H1 (cell line): Measurements from ENCODE around the gene ITGB5. TPM values are rescaled to one million over a fixed set of nuclear protein-coding genes. Genes with fewer than 3 reads are reported as not detected.

ENCODE experiments used
- CTCF ChIA-PET: fragments of 300-600 bp; sonication (Branson Sonifier 250); formaldehyde crosslinking; loops from one replicate; lab custom pipeline; 2021; ENCODE audit not compliant: partially characterized antibody; lab: Charles Lee
- POLR2A ChIA-PET: fragments of 300-600 bp; sonication (Branson Sonifier 250); formaldehyde crosslinking; loops from one replicate; lab custom pipeline; 2021; ENCODE audit warnings: inconsistent platforms; ENCODE audit not compliant: partially characterized antibody; lab: Charles Lee
- DNase-seq, 2 experiments: peaks; one replicate each; pipeline versions ENCODE4 v3.0.0 to v3.0.0-alpha.2; 2010 to 2022; ENCODE audit warnings: low spot score in 2 of 2, low read depth in 1 of 2, mixed read lengths in 1 of 2
- FAIRE-seq: peaks from 2 replicates; lab custom pipeline; 2011; peaks lifted over from hg19 to GRCh38; lab: Jason Lieb, UNC
- H2AFZ ChIP-seq: 2 replicates; pipeline ENCODE4 v1.8.1; 2012; ENCODE audit warnings: low read length, inconsistent platforms
- H2AK5ac ChIP-seq: 2 replicates; pipeline ENCODE4 v1.6.1; 2013; ENCODE audit warnings: low read depth, low read length
- H2BK120ac ChIP-seq: replicated peaks from 2 replicates; pipeline ENCODE3; 2013; ENCODE audit warnings: low read depth, low read length, inconsistent platforms
- H2BK12ac ChIP-seq: 2 replicates; pipeline ENCODE4 v1.6.1; 2013; ENCODE audit warnings: low read depth, low read length
- H2BK15ac ChIP-seq: 2 replicates; pipeline ENCODE4 v1.6.1; 2013; ENCODE audit warnings: low read length
- H2BK20ac ChIP-seq: 2 replicates; pipeline ENCODE4 v1.6.1; 2013; ENCODE audit warnings: low read length
- H2BK5ac ChIP-seq: 2 replicates; pipeline ENCODE4 v1.6.1; 2013; ENCODE audit warnings: low read depth, low read length
- H3K14ac ChIP-seq: 2 replicates; pipeline ENCODE4 v1.6.1; 2013; ENCODE audit warnings: inconsistent platforms; ENCODE audit not compliant: insufficient read length
- H3K18ac ChIP-seq: 2 replicates; pipeline ENCODE4 v1.6.1; 2013; ENCODE audit warnings: low read length; ENCODE audit errors: extremely low read depth
- H3K23ac ChIP-seq: 2 replicates; pipeline ENCODE4 v1.6.1; 2013; ENCODE audit warnings: inconsistent platforms; ENCODE audit not compliant: insufficient read length
- H3K23me2 ChIP-seq: 2 replicates; pipeline ENCODE4 v1.6.1; 2013; ENCODE audit warnings: low read depth, low read length
- H3K27ac ChIP-seq: 2 replicates; pipeline ENCODE4 v1.6.1; 2011; ENCODE audit warnings: low read depth, low read length, inconsistent platforms
- H3K27me3 ChIP-seq, 4 experiments: replicated peaks in 1 of 4; 1 replicate in 1 of 4; 2 replicates in 3 of 4; pipeline versions ENCODE4 v1.6.1 to v1.8.1; 2011 to 2013; ENCODE audit warnings: low read length in 3 of 4, mild to moderate bottlenecking in 3 of 4, inconsistent platforms in 2 of 4, mixed read lengths in 2 of 4, moderate library complexity in 1 of 4; ENCODE audit not compliant: control insufficient read depth in 3 of 4, insufficient read depth in 3 of 4; ENCODE audit errors: extremely low read depth in 1 of 4
- H3K36me3 ChIP-seq, 4 experiments: 2 replicates each; pipeline versions ENCODE4 v1.6.1 to v1.8.1; 2011 to 2013; ENCODE audit warnings: mild to moderate bottlenecking in 4 of 4, low read length in 3 of 4, moderate library complexity in 2 of 4, control low read depth in 1 of 4, inconsistent platforms in 1 of 4; ENCODE audit not compliant: insufficient read depth in 4 of 4, control insufficient read depth in 2 of 4
- H3K4ac ChIP-seq: replicated peaks from 2 replicates; pipeline ENCODE3; 2013; ENCODE audit warnings: low read length, low read depth, mixed read lengths, inconsistent platforms; ENCODE audit not compliant: insufficient read length
- H3K4me1 ChIP-seq, 4 experiments: replicated peaks in 1 of 4; 1 replicate in 1 of 4; 2 replicates in 3 of 4; pipeline versions ENCODE4 v1.6.1 to v1.8.1; 2011 to 2013; ENCODE audit warnings: low read length in 3 of 4, inconsistent platforms in 2 of 4, mixed read lengths in 1 of 4; ENCODE audit not compliant: insufficient read depth in 4 of 4, control insufficient read depth in 3 of 4
- H3K4me2 ChIP-seq, 2 experiments: 2 replicates each; pipeline versions ENCODE4 v1.6.1 to v1.8.1; 2011 to 2013; ENCODE audit warnings: low read depth in 2 of 2, low read length in 2 of 2, control low read depth in 1 of 2, inconsistent platforms in 1 of 2, mild to moderate bottlenecking in 1 of 2; ENCODE audit not compliant: insufficient read depth in 1 of 2
- H3K4me3 ChIP-seq, 4 experiments: fragments of 200-600, 300-600 bp in 1 of 4; sonication (generic), shearing (Covaris generic), sonication (Bioruptor Twin) in 1 of 4; 2 replicates each; pipeline versions ENCODE4 v1.5.1 to v1.8.1; 2011 to 2016; ENCODE audit warnings: low read length in 4 of 4, low read depth in 3 of 4, control low read depth in 2 of 4, inconsistent platforms in 2 of 4, mild to moderate bottlenecking in 2 of 4, mixed read lengths in 1 of 4, moderate library complexity in 1 of 4; ENCODE audit not compliant: insufficient read depth in 2 of 4; ENCODE audit errors: extremely low read depth in 1 of 4
- H3K56ac ChIP-seq: replicated peaks from 2 replicates; pipeline ENCODE3; 2013; ENCODE audit warnings: low read depth, mild to moderate bottlenecking, mixed read lengths, low read length, inconsistent platforms; ENCODE audit not compliant: insufficient read length
- H3K79me1 ChIP-seq: 2 replicates; pipeline ENCODE4 v1.6.1; 2013; ENCODE audit warnings: low read depth, low read length, control low read depth
- H3K79me2 ChIP-seq, 2 experiments: 2 replicates each; pipeline versions ENCODE4 v1.6.1 to v1.8.1; 2012 to 2013; ENCODE audit warnings: low read length in 2 of 2, mild to moderate bottlenecking in 2 of 2, inconsistent platforms in 1 of 2; ENCODE audit not compliant: insufficient read depth in 2 of 2, control insufficient read depth in 1 of 2
- H3K9ac ChIP-seq, 4 experiments: replicated peaks in 1 of 4; 1 replicate in 1 of 4; 2 replicates in 3 of 4; pipeline versions ENCODE4 v1.6.1 to v1.8.1; 2011 to 2013; ENCODE audit warnings: low read depth in 3 of 4, low read length in 3 of 4, control low read depth in 2 of 4, mild to moderate bottlenecking in 2 of 4, moderate library complexity in 2 of 4, inconsistent platforms in 1 of 4; ENCODE audit errors: extremely low read depth in 1 of 4
- H3K9me3 ChIP-seq, 2 experiments: 2 replicates each; pipeline versions ENCODE4 v1.6.1 to v1.8.1; 2012 to 2013; ENCODE audit warnings: mild to moderate bottlenecking in 2 of 2, moderate library complexity in 2 of 2, control low read depth in 1 of 2, inconsistent platforms in 1 of 2, low read depth in 1 of 2, low read length in 1 of 2, mixed read lengths in 1 of 2; ENCODE audit not compliant: insufficient read depth in 2 of 2
- H4K20me1 ChIP-seq, 2 experiments: replicated peaks in 1 of 2; 2 replicates each; pipeline versions ENCODE3 to v1.8.1; 2011 to 2013; ENCODE audit warnings: inconsistent platforms in 2 of 2, low read length in 2 of 2, mild to moderate bottlenecking in 1 of 2; ENCODE audit not compliant: insufficient read depth in 2 of 2, control insufficient read depth in 1 of 2
- H4K5ac ChIP-seq: 2 replicates; pipeline ENCODE4 v1.6.1; 2013; ENCODE audit warnings: low read length, low read depth, mixed read lengths, inconsistent platforms; ENCODE audit not compliant: insufficient read length
- H4K8ac ChIP-seq: 2 replicates; pipeline ENCODE4 v1.8.0; 2013; ENCODE audit warnings: mild to moderate bottlenecking, moderate library complexity, low read length, inconsistent platforms; ENCODE audit not compliant: insufficient read depth; ENCODE audit errors: extremely low read depth
- H4K91ac ChIP-seq: replicated peaks from 2 replicates; pipeline ENCODE3; 2013; ENCODE audit warnings: low read length, mixed read lengths, inconsistent platforms; ENCODE audit not compliant: insufficient read length
- CBX5 ChIP-seq: fragments of 300-800, 300-1000 bp; sonication (generic); IDR thresholded peaks from 2 replicates; pipeline ENCODE4 v1.7.1; 2016; ENCODE audit warnings: antibody characterized with exemption, low read length, low read depth
- CREB1 ChIP-seq: IDR thresholded peaks from 2 replicates; pipeline ENCODE4 v1.6.1; 2012; ENCODE audit warnings: inconsistent platforms
- GABPA ChIP-seq: IDR thresholded peaks from 2 replicates; pipeline ENCODE4 v1.6.1; 2011; ENCODE audit warnings: mild to moderate bottlenecking, low read length, moderate library complexity, borderline replicate concordance; ENCODE audit not compliant: insufficient read depth
- SAP30 ChIP-seq: fragments of 300-600 bp; sonication (generic); IDR thresholded peaks from 2 replicates; pipeline ENCODE4 v1.7.1; 2012; ENCODE audit warnings: low read length, moderate library complexity, mild to moderate bottlenecking, inconsistent platforms; ENCODE audit not compliant: insufficient read depth, insufficient replicate concordance
- SRF ChIP-seq: IDR thresholded peaks from 2 replicates; pipeline ENCODE4 v1.6.1; 2011; ENCODE audit warnings: mild to moderate bottlenecking, low read depth, low read length, moderate library complexity
- TAF7 ChIP-seq: optimal IDR thresholded peaks from 2 replicates; pipeline ENCODE3; 2011; ENCODE audit warnings: low read depth, mild to moderate bottlenecking, inconsistent platforms, low read length, moderate library complexity, borderline replicate concordance
- ZNF274 ChIP-seq: IDR thresholded peaks from 2 replicates; pipeline ENCODE4 v1.7.0; 2012; ENCODE audit warnings: low read length, borderline replicate concordance; ENCODE audit errors: extremely low read depth
- WGBS, 2 experiments: shearing (Covaris generic) in 1 of 2; methylation state at CpG; one replicate each; pipeline versions ENCODE4 v1.1.6 to v1.1.7; 2013 to 2015; ENCODE audit warnings: low lambda C conversion rate in 2 of 2, mixed read lengths in 2 of 2, inconsistent platforms in 1 of 2, low coverage in 1 of 2, missing lambda C conversion rate in 1 of 2; ENCODE audit not compliant: insufficient replicate concordance in 2 of 2, insufficient coverage in 1 of 2, insufficient read length in 1 of 2; ENCODE audit errors: extremely low coverage in 1 of 2, missing lambda C conversion rate in 1 of 2; 5-methylcytosine and 5-hydroxymethylcytosine counted together
- polyA plus RNA-seq, 7 experiments: library from polyadenylated mRNA; depleted of rRNA in 3 of 7; stranded (reverse) in 5 of 7; unstranded in 2 of 7; fragments of >200 nt in 5 of 7; fragments of 200-250 nt in 2 of 7; gene quantifications; 1 replicate in 5 of 7; 2 replicates in 1 of 7; 4 replicates in 1 of 7; pipeline versions ENCODE4 v1.2.1 to v1.2.3, GENCODE V29; 2011 to 2013; ENCODE audit warnings: missing spikeins in 2 of 7, mixed read lengths in 2 of 7
- total RNA-seq: library from RNA; stranded (reverse); fragmentation: NEBNext Ultra II Directional; extraction: Animal tissue kit (Norgen Biotek cat#: 25700); gene quantifications from 2 replicates; pipeline ENCODE4 v1.2.1, GENCODE V29; 2021
- TF ChIP-seq, protein P1 (sequence below): IDR thresholded peaks from 2 replicates; pipeline ENCODE4 v1.6.1; 2012; ENCODE audit warnings: low read length, inconsistent platforms
- TF ChIP-seq, protein P2 (sequence below): IDR thresholded peaks from 2 replicates; pipeline ENCODE4 v1.6.1; 2012; ENCODE audit warnings: inconsistent platforms

Gene ITGB5
- total and polyA plus RNA-seq, 2 of the 8 experiments (the other 6 are each of a cell fraction or from before 2014, with no cell fraction given): 101 to 268 TPM

DNA sequence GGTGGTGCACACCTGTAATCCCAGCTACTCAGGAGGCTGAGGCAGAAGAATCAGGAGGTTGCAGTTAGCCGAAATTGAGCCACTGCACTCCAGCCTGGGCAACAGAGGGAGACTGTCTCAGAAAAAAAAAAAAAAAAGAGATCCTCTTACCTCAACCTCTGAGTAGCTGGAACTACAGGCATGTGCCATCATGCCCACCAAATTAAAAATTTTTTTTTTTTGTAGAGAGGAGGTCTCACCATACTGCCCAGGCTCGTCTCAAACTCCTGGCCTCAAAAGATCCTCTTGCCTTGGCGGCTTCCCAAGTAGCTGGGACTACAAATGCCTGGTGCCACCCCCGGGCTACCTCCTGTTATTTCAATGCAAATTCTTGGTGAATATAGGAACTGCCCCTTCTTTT is 155.4 kb downstream of the ITGB5 start:
- H3K56ac ChIP-seq: no peak overlapping the region
- ChIA-PET CTCF (interaction anchor here (0.5 to 1.8 kb wide), 8 partner anchors 9 to 708 kb away, joined by 3 to 7 read pairs (median 3); no protein-coding TSS in a partner anchor), POLR2A (interaction anchor here (1.0 to 5.5 kb wide), 5 partner anchors 8 to 177 kb away, joined by 3 to 50 read pairs (median 4); no protein-coding TSS in a partner anchor)
- peaks cover 15 to 49% of the 10 kb centered on the region in 2 experiments for H3K79me2 ChIP-seq
- no peak for DNase-seq
- no peak overlapping the region for H3K23ac ChIP-seq
- H3K4me2 ChIP-seq: peak overlapping the region; percentile 81 to 85; a peak in 2 of 4 replicates
- H3K4me3 ChIP-seq: no peak overlapping the region; a peak in 1 of 8 replicates
- TF ChIP-seq, protein P1, sequence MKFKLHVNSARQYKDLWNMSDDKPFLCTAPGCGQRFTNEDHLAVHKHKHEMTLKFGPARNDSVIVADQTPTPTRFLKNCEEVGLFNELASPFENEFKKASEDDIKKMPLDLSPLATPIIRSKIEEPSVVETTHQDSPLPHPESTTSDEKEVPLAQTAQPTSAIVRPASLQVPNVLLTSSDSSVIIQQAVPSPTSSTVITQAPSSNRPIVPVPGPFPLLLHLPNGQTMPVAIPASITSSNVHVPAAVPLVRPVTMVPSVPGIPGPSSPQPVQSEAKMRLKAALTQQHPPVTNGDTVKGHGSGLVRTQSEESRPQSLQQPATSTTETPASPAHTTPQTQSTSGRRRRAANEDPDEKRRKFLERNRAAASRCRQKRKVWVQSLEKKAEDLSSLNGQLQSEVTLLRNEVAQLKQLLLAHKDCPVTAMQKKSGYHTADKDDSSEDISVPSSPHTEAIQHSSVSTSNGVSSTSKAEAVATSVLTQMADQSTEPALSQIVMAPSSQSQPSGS: no peak
- TF ChIP-seq CREB1 (no peak), SRF (no peak), ZNF274 (no peak), TAF7 (no peak), CBX5 (no peak), SAP30 (no peak), GABPA (no peak)
- TF ChIP-seq, protein P2, sequence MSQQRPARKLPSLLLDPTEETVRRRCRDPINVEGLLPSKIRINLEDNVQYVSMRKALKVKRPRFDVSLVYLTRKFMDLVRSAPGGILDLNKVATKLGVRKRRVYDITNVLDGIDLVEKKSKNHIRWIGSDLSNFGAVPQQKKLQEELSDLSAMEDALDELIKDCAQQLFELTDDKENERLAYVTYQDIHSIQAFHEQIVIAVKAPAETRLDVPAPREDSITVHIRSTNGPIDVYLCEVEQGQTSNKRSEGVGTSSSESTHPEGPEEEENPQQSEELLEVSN: no peak
- no peak overlapping the region for H2AFZ ChIP-seq
- H4K20me1 ChIP-seq: peaks cover 2 to 3% of the 10 kb centered on the region in 2 experiments
- H2BK120ac ChIP-seq: no peak overlapping the region
- no peak overlapping the region for H2BK15ac ChIP-seq
- H4K5ac ChIP-seq: no peak overlapping the region
- H2BK12ac ChIP-seq: no peak overlapping the region
- H4K8ac ChIP-seq: no peak overlapping the region
- H3K4ac ChIP-seq: no peak overlapping the region
- H3K79me1 ChIP-seq: no peaks in the 10 kb centered on the region; the same call in 1 of the 2 replicates
- FAIRE-seq: no peak
- WGBS, 2 experiments: 96% methylated on average over 4 of the region's 4 CpGs; no CpG with 5 or more reads in 1 of the 2 experiments
- H2BK20ac ChIP-seq: no peak overlapping the region
- peaks cover 6% of the 10 kb centered on the region for H3K23me2 ChIP-seq
- H3K4me1 ChIP-seq: peaks cover 0 to 5% (median 0%) of the 10 kb centered on the region in 4 experiments; a peak in 1 of 7 replicates
- no peak overlapping the region for H4K91ac ChIP-seq
- no peaks in the 10 kb centered on the region; a peak in 2 of 7 replicates for H3K27me3 ChIP-seq
- no peak overlapping the region for H3K9ac ChIP-seq
- H3K9me3 ChIP-seq: no peaks in the 10 kb centered on the region
- H3K14ac ChIP-seq: no peak overlapping the region
- no peak overlapping the region for H2AK5ac ChIP-seq
- H3K27ac ChIP-seq: no peak overlapping the region
- H2BK5ac ChIP-seq: no peak overlapping the region
- H3K36me3 ChIP-seq: peaks cover 0 to 22% (median 3%) of the 10 kb centered on the region in 4 experiments; a peak in 6 of 8 replicates
- H3K18ac ChIP-seq: no peak overlapping the region
